Upper lobe of left lung (tissue), 4 donors: ENCODE measurements around the gene RAI1.

Experiments used
- CTCF ChIP-seq, 6 experiments: fragments of 450-650 bp in 4 of 6; fragments of 200-600 bp in 2 of 6; sonication (generic) in 2 of 6; IDR thresholded peaks; one replicate each; pipeline ENCODE4 v1.5.1; 2016 to 2019; ENCODE audit warnings: antibody characterized with exemption in 6 of 6
- EP300 ChIP-seq, 4 donors: sonication (generic); formaldehyde crosslinking; IDR thresholded peaks; one replicate each; pipeline ENCODE4 v1.5.1; 2017; ENCODE audit warnings: antibody characterized with exemption in 4 of 4, control low read depth in 2 of 4
- POLR2A ChIP-seq, 4 donors: fragments of 450-650 bp; IDR thresholded peaks; one replicate each; pipeline ENCODE4 v1.5.1; 2016 to 2017; ENCODE audit warnings: antibody characterized with exemption in 4 of 4, mild to moderate bottlenecking in 2 of 4

GRCh38 chr17:17772231-17772630 lies 91.0 kb downstream of the RAI1 start:
- TF ChIP-seq POLR2A (IDR thresholded peaks at IDR 0.05) (no peak), CTCF (IDR thresholded peaks at IDR 0.05) (no peak), EP300 (IDR thresholded peaks at IDR 0.05) (no peak)
